NCI-H2196 treated with DMSO at 0.1 percent for 48 hours (cell line): ENCODE data around the gene PRR9.

Experiments
- DNase-seq: peaks from one replicate; lab custom pipeline; 2025; ENCODE audit not compliant: unreplicated experiment; lab: John Stamatoyannopoulos, UW

PRR9 gene

GRCh38 chr1:153262462-153263157 lies 45.2 kb downstream of the PRR9 start:
- DNase-seq, result no peak

DNA sequence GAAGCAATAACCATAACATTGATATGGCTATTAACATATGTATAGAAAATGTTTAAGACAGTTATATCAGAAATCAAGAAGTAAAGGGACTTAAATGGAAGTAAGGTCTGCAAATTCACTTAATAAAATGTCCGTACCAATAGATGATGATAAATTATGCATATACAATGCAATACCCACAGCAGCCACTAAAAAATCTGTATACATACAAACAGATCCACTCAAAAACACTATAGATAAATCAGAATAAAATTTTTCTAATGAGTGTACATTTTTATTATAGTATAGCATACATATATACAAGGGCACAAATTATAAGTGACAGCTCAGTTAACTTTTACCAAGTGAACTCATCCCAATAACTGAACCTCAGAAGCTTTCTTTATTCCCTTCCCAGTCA lies 48.1 kb downstream of the PRR9 start:
- no peak for DNase-seq
